Stimulated activated CD4-positive, alpha-beta T cell treated with anti-CD3 and anti-CD28 coated beads, Interleukin-1b, Interleukin-23, amount 100 ng/mL, for 48 hours (primary cell): ENCODE results near the gene TAGAP.
"Not testable (repeated sequence)": the region's sequence is repeated elsewhere in the genome, so short reads cannot be mapped to it uniquely, and the experiment has no call there.

Experiments used
- DNase-seq: peaks from one replicate; pipeline ENCODE4 v3.0.0-alpha.2; 2020

TAGAP gene

GRCh38 chr6:159005436-159005835, 39.4 kb downstream of the TAGAP start:
- DNase-seq, result no peak

GRCh38 chr6:159004592-159004991, 40.2 kb downstream of the TAGAP start:
- no peak for DNase-seq

GRCh38 chr6:159002432-159003155, 42.2 kb downstream of the TAGAP start:
- DNase-seq, result no peak

DNA sequence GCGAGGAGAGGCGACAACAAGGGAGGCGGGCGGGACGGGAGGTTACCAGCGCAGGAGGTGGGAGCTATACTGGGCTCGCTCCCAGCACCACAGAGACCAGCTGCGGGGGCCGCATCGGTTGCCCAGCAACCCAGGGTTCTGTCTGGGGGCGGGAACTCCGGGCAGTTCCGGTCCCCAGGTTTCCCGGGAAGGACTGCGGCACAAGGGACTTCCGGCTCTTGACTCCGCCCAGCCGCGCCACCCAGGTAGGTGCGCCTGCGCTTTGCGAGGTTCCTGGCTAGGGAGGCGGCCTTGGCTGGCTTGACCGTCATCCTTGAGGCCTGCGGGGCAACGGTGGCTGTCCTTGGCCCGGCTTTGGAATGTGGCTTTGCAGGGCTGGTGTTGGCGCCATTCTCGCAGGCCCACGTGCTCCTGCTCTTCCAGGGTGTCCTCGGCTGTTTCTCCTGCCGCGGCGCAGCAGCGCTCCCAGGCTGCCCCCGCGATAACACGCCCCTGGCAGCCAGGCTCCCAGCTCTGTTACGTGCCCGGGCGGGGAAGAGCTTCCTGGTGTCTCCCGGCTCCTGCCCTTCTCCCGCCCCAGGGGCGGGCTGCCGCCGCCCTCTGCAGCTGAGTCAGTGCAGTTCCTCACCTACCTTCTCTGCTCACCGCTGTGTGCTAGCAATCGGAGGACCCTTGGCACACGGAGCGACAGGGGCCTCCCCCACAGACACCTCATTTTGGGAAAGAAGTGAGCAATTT, 45.0 kb downstream of the TAGAP start, which contains the start of gene RSPH3:
Gene RSPH3, minus strand, starts transcription at position 537 of the 738 bp plus-strand sequence. CDS start 652 bp downstream, outside the sequence.
- peak; percentile 95 for DNase-seq

DNA sequence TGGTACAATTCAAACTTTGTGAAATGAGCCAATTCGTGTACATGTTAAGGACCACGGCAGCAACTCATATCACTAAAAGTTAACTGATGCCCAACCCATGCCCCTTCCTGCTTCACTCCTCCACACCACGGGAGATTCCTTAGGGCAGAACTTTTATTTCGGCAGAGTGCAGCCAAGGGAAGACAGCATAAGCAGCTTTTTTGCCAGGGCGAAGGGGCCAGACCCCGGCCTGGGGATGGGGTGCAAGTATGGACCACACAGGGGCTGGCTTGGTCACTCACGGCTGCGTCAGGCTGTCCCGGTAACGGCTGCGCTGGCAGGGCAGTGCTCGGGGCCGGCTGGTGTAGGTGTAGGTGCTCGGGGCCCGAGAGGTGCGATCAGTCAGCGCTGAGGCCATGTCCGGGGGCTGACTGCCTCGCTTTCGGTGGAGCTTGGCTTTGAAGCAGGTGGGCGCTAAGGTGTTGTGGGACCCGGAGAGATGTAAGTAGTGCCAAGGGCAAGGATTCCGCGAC, 45.6 kb downstream of the TAGAP start:
- DNase-seq, result no peak

GRCh38 chr6:158996856-158997255, 47.9 kb downstream of the TAGAP start:
- no peak for DNase-seq

DNA sequence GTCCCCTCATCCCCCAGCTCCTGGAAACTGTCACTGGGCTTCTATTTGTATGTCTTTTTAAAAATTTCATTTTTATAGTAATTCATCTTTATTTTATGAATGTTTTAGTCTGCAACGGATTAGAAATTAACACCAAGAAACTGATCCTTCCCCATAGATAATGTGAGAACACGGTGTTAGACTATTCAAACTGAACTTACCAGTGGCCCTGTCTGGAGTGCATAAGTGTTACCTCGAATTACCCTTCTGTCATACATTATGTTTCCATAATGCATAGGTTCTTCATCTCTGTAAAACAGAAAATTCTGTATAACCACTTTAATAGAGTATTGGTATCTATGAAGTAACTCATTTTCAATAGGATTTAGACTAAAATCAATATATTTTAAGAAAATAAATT, 51.2 kb downstream of the TAGAP start:
- no peak for DNase-seq

- DNase-seq, result peak; percentile 60
Measured at GRCh38 chr6:158991017-158991723, 53.6 kb downstream of the TAGAP start.

GRCh38 chr6:158989711-158990110, 55.1 kb downstream of the TAGAP start:
- DNase-seq, result not testable (repeated sequence)

DNA sequence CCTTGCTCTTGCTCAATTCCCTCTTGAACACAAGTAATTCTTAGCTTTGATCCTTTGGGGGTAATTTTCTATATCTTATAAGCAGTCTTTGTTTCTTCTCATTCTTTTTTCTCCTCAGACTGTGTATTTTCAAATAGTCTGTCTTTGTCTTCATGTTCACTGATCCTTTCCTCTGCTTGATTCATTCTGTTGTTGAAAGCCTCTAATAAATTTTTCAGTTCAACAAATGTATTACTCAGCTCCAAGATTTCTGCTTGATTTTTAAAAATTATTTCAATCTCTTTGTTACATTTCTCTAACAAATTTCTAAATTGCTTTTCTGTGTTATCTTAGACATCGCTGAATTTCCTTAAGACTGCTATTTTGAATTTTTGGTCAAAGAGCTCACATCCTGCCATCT, 56.3 kb downstream of the TAGAP start:
- DNase-seq, result no peak

GRCh38 chr6:158987657-158988056, 57.1 kb downstream of the TAGAP start:
- no peak for DNase-seq
